HepG2 (cell line): Measurements from ENCODE around the gene OPRL1. TPM values are rescaled to one million over a fixed set of nuclear protein-coding genes. Genes with fewer than 3 reads are reported as not detected.
A peak's percentile ranks its signal among the peaks of the same experiment; 100 is the strongest.

Experiments
- BRD4 ChIP-seq: sonication (generic); formaldehyde crosslinking; IDR thresholded peaks from 2 replicates; pipeline ENCODE4 v1.4.0; 2020; ENCODE audit warnings: missing genetic modification reagents
- DMAP1 ChIP-seq: IDR thresholded peaks from 2 replicates; pipeline ENCODE4 v1.6.1; 2016
- ELF4 ChIP-seq: sonication (generic); formaldehyde crosslinking; IDR thresholded peaks from 2 replicates; pipeline ENCODE4 v1.5.0; 2020; ENCODE audit warnings: missing genetic modification reagents, mild to moderate bottlenecking, moderate library complexity, borderline replicate concordance
- ISL2 ChIP-seq: sonication (generic); formaldehyde crosslinking; IDR thresholded peaks from 2 replicates; pipeline ENCODE4 v1.5.0; 2020; ENCODE audit warnings: missing genetic modification reagents
- RBFOX2 ChIP-seq: fragments of 200-400 bp; formaldehyde crosslinking; IDR thresholded peaks from 2 replicates; pipeline ENCODE4 v1.6.1; 2017; ENCODE audit warnings: low read depth, mild to moderate bottlenecking, low read length
- RFXAP ChIP-seq: sonication (generic); formaldehyde crosslinking; IDR thresholded peaks from 2 replicates; pipeline ENCODE4 v1.4.0; 2020; ENCODE audit warnings: missing genetic modification reagents, borderline replicate concordance
- SETDB1 ChIP-seq: sonication (generic); formaldehyde crosslinking; IDR thresholded peaks from 2 replicates; pipeline ENCODE4 v1.5.1; 2020; ENCODE audit warnings: missing genetic modification reagents, mild to moderate bottlenecking, borderline replicate concordance
- SOX13 ChIP-seq, 3 experiments: fragments of 450-650 bp in 1 of 3; sonication (generic) in 1 of 3; formaldehyde crosslinking in 1 of 3; IDR thresholded peaks in 2 of 3; conservative IDR thresholded peaks in 1 of 3; 2 replicates each; pipeline versions ENCODE4 v1.5.0 to v1.6.1; 2016 to 2020; ENCODE audit warnings: antibody characterized with exemption in 1 of 3, mild to moderate bottlenecking in 1 of 3, missing compliant biosample characterization in 1 of 3, missing genetic modification reagents in 1 of 3, moderate library complexity in 1 of 3
- TP53 ChIP-seq: sonication (generic); formaldehyde crosslinking; conservative IDR thresholded peaks from 2 replicates; pipeline ENCODE4 v1.4.0; 2020; ENCODE audit warnings: missing genetic modification reagents
- ZBTB7A ChIP-seq: sonication (generic); formaldehyde crosslinking; IDR thresholded peaks from 2 replicates; pipeline ENCODE4 v1.8.0; 2022; ENCODE audit warnings: mild to moderate bottlenecking, missing genetic modification reagents
- ZFX ChIP-seq: sonication (generic); formaldehyde crosslinking; IDR thresholded peaks from 2 replicates; pipeline ENCODE4 v1.4.0; 2020; ENCODE audit warnings: mild to moderate bottlenecking, low read depth, missing genetic modification reagents, moderate library complexity
- ZNF232 ChIP-seq: sonication (generic); formaldehyde crosslinking; IDR thresholded peaks from 2 replicates; pipeline ENCODE4 v1.4.0; 2020; ENCODE audit warnings: missing genetic modification reagents, borderline replicate concordance
- ZNF260 ChIP-seq: sonication (generic); formaldehyde crosslinking; IDR thresholded peaks from 2 replicates; pipeline ENCODE4 v1.4.0; 2020; ENCODE audit warnings: missing genetic modification reagents, low read depth, mild to moderate bottlenecking, borderline replicate concordance
- ZNF337 ChIP-seq: sonication (generic); formaldehyde crosslinking; IDR thresholded peaks from 2 replicates; pipeline ENCODE4 v1.5.1; 2020; ENCODE audit warnings: missing genetic modification reagents, low read depth, mild to moderate bottlenecking, borderline replicate concordance
- ZNF761 ChIP-seq: sonication (generic); formaldehyde crosslinking; conservative IDR thresholded peaks from 2 replicates; pipeline ENCODE4 v1.4.0; 2020; ENCODE audit warnings: mild to moderate bottlenecking, missing genetic modification reagents
- polyA plus RNA-seq, 8 experiments: library from polyadenylated mRNA; depleted of rRNA in 3 of 8; stranded (reverse) in 7 of 8; unstranded in 1 of 8; fragments of >200 nt; fragmentation: Illumina TruSeq in 4 of 8; extraction: Trizol in 4 of 8; gene quantifications; 2 replicates each; pipeline versions ENCODE4 v1.2.1 to v1.2.3, GENCODE V29; 2011 to 2016; ENCODE audit warnings: low read depth in 4 of 8, missing spikeins in 1 of 8, mixed read lengths in 1 of 8; ENCODE audit not compliant: insufficient read depth in 1 of 8
- total RNA-seq, 5 experiments: library from RNA; depleted of rRNA; stranded (reverse); fragments of >200 nt; fragmentation: Illumina TruSeq; extraction: Trizol; gene quantifications; 2 replicates each; pipeline ENCODE4 v1.2.3, GENCODE V29; 2016; ENCODE audit warnings: low read depth in 1 of 5
- TF ChIP-seq, protein P1 (sequence below): sonication (generic); formaldehyde crosslinking; IDR thresholded peaks from 2 replicates; pipeline ENCODE4 v1.4.0; 2020; ENCODE audit warnings: missing genetic modification reagents
- TF ChIP-seq, protein P2 (sequence below): sonication (generic); formaldehyde crosslinking; IDR thresholded peaks from 2 replicates; pipeline ENCODE4 v1.5.1; 2020; ENCODE audit warnings: mild to moderate bottlenecking, missing genetic modification reagents, moderate library complexity
- TF ChIP-seq, protein P3 (sequence below): sonication (generic); formaldehyde crosslinking; IDR thresholded peaks from 2 replicates; pipeline ENCODE4 v1.4.0; 2020; ENCODE audit warnings: missing genetic modification reagents
- TF ChIP-seq, protein P4 (sequence below): sonication (generic); formaldehyde crosslinking; IDR thresholded peaks from 2 replicates; pipeline ENCODE4 v1.4.0; 2020; ENCODE audit warnings: mild to moderate bottlenecking, missing genetic modification reagents

Gene OPRL1
- total and polyA plus RNA-seq, 2 of the 13 experiments (the other 11 are each of a cell fraction or from before 2014, with no cell fraction given) = 0.35 to 0.71 TPM

DNA sequence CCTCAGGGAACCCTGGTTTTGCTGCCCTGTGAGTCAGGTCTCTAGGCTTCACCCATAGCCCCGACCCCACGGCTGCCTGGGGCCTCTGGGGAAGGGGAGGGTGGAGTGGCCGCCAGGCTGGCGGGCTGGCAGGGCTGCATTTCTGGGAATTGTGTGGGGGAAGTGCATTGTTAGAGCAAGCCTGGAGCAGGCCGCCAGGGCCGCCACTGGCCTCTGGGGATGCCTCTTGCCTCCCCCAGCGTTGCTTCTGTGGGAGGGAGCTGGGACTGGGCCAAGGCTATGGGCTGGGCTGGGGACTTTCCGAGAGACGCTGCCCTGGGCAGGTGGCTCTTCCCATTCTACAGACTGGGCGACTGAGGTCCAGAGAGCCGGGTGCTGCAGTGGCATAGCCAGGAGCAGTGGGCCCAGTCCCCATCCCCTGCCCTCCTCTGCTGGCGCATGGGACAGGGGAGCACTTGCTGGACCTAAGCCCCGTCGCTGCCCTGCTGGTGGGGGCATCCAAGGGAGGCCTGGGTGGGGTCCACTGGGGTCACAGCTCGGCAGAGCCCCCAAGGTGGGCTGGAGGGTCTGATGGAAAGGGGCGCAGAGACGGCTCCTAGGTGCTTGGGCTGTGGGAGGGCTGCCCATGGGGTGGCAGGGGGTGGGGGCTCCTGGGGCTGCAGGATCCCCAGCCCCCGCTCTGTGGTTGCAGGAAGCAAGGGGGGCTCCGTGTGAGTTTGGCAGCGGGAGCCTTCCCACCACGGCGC, 23.8 kb upstream of the OPRL1 start (continued):
- TF ChIP-seq, protein P1, sequence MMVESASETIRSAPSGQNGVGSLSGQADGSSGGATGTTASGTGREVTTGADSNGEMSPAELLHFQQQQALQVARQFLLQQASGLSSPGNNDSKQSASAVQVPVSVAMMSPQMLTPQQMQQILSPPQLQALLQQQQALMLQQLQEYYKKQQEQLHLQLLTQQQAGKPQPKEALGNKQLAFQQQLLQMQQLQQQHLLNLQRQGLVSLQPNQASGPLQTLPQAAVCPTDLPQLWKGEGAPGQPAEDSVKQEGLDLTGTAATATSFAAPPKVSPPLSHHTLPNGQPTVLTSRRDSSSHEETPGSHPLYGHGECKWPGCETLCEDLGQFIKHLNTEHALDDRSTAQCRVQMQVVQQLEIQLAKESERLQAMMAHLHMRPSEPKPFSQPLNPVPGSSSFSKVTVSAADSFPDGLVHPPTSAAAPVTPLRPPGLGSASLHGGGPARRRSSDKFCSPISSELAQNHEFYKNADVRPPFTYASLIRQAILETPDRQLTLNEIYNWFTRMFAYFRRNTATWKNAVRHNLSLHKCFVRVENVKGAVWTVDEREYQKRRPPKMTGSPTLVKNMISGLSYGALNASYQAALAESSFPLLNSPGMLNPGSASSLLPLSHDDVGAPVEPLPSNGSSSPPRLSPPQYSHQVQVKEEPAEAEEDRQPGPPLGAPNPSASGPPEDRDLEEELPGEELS (CRISPR knock-in tag) = peak; percentile 40; the same call in 1 of the 2 replicates
- no peak for TF ChIP-seq ZNF337 (CRISPR knock-in tag)
- no peak for TF ChIP-seq ZNF761
- TF ChIP-seq, protein P2, sequence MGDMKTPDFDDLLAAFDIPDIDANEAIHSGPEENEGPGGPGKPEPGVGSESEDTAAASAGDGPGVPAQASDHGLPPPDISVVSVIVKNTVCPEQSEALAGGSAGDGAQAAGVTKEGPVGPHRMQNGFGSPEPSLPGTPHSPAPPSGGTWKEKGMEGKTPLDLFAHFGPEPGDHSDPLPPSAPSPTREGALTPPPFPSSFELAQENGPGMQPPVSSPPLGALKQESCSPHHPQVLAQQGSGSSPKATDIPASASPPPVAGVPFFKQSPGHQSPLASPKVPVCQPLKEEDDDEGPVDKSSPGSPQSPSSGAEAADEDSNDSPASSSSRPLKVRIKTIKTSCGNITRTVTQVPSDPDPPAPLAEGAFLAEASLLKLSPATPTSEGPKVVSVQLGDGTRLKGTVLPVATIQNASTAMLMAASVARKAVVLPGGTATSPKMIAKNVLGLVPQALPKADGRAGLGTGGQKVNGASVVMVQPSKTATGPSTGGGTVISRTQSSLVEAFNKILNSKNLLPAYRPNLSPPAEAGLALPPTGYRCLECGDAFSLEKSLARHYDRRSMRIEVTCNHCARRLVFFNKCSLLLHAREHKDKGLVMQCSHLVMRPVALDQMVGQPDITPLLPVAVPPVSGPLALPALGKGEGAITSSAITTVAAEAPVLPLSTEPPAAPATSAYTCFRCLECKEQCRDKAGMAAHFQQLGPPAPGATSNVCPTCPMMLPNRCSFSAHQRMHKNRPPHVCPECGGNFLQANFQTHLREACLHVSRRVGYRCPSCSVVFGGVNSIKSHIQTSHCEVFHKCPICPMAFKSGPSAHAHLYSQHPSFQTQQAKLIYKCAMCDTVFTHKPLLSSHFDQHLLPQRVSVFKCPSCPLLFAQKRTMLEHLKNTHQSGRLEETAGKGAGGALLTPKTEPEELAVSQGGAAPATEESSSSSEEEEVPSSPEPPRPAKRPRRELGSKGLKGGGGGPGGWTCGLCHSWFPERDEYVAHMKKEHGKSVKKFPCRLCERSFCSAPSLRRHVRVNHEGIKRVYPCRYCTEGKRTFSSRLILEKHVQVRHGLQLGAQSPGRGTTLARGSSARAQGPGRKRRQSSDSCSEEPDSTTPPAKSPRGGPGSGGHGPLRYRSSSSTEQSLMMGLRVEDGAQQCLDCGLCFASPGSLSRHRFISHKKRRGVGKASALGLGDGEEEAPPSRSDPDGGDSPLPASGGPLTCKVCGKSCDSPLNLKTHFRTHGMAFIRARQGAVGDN (CRISPR knock-in tag) = peak; percentile 15
- peak; percentile 69; the same call in 1 of the 2 replicates for TF ChIP-seq ZBTB7A
- peak; percentile 88 for TF ChIP-seq BRD4 (CRISPR knock-in tag)
- TF ChIP-seq ZNF260 = no peak
- peak; percentile 88 for TF ChIP-seq ZFX
- no peak; the same call in 1 of the 2 replicates for TF ChIP-seq ELF4
- TF ChIP-seq DMAP1 (CRISPR knock-in tag) = 0 out of 2 replicates have a peak, but pooled peaks have one; percentile 64
- TF ChIP-seq, protein P3, sequence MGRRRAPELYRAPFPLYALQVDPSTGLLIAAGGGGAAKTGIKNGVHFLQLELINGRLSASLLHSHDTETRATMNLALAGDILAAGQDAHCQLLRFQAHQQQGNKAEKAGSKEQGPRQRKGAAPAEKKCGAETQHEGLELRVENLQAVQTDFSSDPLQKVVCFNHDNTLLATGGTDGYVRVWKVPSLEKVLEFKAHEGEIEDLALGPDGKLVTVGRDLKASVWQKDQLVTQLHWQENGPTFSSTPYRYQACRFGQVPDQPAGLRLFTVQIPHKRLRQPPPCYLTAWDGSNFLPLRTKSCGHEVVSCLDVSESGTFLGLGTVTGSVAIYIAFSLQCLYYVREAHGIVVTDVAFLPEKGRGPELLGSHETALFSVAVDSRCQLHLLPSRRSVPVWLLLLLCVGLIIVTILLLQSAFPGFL (CRISPR knock-in tag) = no peak
- no peak for TF ChIP-seq SETDB1
- peak; percentile 18; the same call in 1 of the 2 replicates for TF ChIP-seq TP53
- peak; percentile 71 for TF ChIP-seq RBFOX2
- TF ChIP-seq ZNF232 (CRISPR knock-in tag) = peak; percentile 81; the same call in 1 of the 2 replicates
- no peak for TF ChIP-seq RFXAP (CRISPR knock-in tag)
- TF ChIP-seq, protein P4, sequence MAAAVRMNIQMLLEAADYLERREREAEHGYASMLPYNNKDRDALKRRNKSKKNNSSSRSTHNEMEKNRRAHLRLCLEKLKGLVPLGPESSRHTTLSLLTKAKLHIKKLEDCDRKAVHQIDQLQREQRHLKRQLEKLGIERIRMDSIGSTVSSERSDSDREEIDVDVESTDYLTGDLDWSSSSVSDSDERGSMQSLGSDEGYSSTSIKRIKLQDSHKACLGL (CRISPR knock-in tag) = peak; percentile 64
- 0 out of 2 replicates have a peak, but pooled peaks have one; percentile 59 for TF ChIP-seq SOX13 (IDR thresholded peaks at IDR 0.05)
- TF ChIP-seq SOX13 (CRISPR knock-in tag; conservative IDR thresholded peaks at IDR 0.05 in 1 of 2, IDR thresholded peaks at IDR 0.05 in 1 of 2) = peak in 1 of 2 experiments; percentile 85; a peak in 2 of 4 replicates
- TF ChIP-seq ISL2 (CRISPR knock-in tag) = no peak; the same call in 1 of the 2 replicates
